ENCODE results near the gene LIN9.
"Not testable (repeated sequence)": the region's sequence is repeated elsewhere in the genome, so short reads cannot be mapped to it uniquely, and the experiment has no call there.

Gene LIN9, protein sequence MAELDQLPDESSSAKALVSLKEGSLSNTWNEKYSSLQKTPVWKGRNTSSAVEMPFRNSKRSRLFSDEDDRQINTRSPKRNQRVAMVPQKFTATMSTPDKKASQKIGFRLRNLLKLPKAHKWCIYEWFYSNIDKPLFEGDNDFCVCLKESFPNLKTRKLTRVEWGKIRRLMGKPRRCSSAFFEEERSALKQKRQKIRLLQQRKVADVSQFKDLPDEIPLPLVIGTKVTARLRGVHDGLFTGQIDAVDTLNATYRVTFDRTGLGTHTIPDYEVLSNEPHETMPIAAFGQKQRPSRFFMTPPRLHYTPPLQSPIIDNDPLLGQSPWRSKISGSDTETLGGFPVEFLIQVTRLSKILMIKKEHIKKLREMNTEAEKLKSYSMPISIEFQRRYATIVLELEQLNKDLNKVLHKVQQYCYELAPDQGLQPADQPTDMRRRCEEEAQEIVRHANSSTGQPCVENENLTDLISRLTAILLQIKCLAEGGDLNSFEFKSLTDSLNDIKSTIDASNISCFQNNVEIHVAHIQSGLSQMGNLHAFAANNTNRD

DNA sequence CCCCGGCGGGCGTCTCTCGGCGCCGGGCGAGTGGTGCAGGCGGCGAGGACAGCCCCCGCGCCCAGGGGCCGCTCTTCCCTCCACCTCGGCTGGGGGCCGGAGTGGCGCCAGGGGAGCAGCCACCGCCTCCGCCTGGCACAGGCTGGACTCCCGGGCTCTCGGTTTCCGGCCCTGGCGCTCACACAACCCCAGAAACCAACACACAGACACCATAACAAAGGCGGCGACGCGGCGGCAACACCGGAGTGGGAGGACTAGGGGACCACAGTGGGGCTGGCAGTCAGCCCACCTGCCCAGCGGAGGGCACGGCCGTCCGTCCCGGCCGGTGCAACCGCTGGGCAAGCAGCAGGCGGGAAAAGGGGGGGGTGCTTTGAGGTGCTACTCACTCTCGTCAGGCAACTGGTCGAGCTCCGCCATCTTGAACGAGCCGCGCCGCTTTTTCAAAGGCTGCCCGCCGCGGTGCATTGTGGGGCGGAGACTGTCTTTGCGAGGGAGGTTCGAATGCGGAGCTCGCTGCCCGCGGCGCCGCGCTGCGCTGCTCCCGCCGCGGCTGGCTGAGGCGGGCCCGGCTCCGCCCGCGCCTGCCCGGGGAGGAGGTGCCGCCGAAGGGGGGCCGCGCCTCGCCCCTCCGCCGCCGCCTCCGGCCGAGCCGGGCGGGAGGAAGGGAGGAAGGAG is at the start of gene LIN9:
LIN9 (minus strand) TSS at position 442 of the 675 bp plus-strand sequence; CDS start at position 417, 25 bp downstream.
- DNase-seq (ENCODE audit: low read depth in 3 of 3): peak; percentile 87 to 93 (median 87)

DNA sequence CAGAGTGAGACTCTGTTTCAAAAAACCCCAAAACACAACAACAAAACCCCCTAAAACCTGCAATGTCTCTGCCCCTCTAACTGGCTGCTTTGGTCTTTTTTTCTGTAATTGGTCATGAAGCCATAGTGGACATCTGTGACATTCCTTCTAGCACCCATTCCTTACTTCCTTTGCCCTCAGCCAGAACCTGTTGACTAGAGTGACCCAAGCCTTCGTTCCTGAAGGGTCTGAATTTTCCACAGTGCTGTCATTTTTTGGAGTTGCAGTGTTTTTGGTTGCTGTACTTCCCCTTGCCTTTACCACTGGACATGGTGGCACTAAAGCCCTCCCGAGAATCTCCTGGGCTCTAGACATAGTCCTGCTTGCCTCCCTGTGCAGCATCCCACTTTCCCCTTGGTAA is 48.5 kb upstream of the LIN9 start:
- DNase-seq (ENCODE audit: low read depth in 3 of 3): no peak

- no peak for DNase-seq (ENCODE audit: low read depth in 3 of 3)
Measured at GRCh38 chr1:226355669-226356551, 46.9 kb upstream of the LIN9 start.

- DNase-seq (ENCODE audit: low read depth in 3 of 3): no peak
Measured at GRCh38 chr1:226355016-226355415, 46.1 kb upstream of the LIN9 start.

DNA sequence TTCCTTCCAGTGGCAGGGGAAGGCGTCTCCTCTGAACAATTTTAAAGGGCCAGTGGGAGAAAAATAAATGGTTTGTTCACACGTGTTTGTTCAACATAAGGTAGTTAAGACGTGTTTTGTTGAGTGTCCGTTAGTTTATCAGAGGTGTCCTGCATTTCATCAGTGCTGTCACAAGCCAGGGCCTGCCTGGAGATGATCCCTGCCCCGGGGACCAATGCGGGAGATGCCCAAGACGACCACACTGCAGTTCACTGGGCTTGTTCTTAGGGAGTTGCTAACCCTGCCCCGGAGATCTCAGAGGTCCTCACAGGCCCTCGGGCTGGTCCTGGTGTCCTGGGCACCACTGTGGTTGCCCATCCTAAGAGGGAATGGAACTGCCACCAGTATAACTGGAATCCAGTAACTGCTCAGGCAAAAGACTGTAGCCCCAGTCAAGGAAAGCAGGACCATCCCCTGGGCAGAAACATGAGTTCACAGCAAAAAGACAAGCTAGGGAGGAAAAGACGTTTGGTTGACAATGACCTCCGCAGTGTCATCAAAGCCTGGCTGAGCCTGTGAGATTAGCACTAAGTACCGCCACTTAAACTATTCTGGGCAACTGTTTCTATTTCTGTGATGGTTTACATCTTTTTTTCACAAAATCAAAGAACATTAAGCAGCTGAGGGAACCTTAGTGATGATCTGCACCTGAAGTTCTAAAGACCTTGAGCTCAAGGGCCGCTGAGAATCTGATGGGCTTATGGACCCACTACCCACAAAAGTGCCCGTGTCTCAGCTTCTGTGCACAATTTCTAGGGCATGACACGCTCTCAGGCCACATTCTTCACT is 44.9 kb upstream of the LIN9 start:
- no peak for DNase-seq (ENCODE audit: low read depth in 3 of 3)

DNA sequence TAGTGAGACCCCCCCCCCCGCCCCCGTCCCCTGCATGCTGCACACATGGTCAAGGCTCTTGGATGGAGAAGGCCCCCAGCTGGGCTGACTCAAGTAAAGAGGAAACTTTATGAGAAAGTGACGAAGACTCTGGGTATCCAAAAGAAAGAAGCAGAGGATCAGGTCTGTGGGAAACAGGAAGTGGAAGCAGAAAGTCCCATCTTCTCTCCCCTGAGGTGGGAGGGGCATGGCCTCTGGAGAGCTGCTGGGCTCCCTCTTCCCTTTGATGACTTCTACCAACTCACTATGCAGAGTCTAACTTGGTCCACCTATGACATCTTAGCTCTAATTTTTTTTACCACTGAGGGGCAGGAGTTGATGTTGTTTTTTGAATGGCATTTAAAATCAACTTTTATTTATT is 42.7 kb upstream of the LIN9 start:
- DNase-seq (ENCODE audit: low read depth in 3 of 3): no peak

DNA sequence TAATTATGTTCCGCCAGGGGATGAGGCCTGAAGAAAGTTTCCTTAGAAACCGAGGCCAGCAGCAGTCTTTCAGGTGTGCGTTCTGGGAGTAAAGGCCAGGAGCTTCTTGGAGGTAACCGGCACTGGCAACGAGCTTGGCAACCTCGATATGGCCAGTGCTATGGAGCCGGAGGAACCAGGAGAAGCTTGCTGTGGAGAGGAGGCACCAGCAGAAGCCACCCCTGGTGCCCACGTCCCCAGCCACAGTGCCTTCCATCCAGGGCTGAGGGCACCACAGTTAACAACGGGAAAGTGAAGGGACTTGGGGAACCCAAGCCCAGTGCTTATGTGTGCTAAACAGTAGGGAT is 41.5 kb upstream of the LIN9 start:
- no peak for DNase-seq (ENCODE audit: low read depth in 3 of 3)

GRCh38 chr1:226349801-226350518 is 41.0 kb upstream of the LIN9 start:
- no peak for DNase-seq (ENCODE audit: low read depth in 3 of 3)

DNA sequence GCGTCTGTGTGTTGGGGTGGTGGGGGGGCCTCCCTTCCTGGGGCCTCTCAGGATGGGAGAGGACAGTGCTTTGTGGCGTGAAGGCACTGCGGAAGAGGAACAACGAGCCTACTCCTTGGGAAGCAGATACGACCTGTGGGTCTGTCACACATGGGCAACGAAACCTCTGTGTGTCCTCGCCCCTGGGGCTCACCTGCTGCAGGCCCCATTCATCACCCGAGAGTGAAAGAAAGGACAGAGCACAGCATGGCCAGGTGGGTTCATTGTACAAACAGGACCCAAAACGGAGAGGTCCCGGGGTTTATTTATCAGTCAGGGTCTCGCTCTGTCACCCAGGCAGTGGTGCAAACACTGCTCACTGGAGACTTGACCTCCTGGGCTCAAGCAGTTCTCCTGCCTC is 40.1 kb upstream of the LIN9 start:
- no peak for DNase-seq (ENCODE audit: low read depth in 3 of 3)

- no peak for DNase-seq (ENCODE audit: low read depth in 3 of 3)
Measured at GRCh38 chr1:226344441-226345259, 35.7 kb upstream of the LIN9 start.

GRCh38 chr1:226342656-226343055 is 33.7 kb upstream of the LIN9 start:
- no peak for DNase-seq (ENCODE audit: low read depth in 3 of 3)

DNA sequence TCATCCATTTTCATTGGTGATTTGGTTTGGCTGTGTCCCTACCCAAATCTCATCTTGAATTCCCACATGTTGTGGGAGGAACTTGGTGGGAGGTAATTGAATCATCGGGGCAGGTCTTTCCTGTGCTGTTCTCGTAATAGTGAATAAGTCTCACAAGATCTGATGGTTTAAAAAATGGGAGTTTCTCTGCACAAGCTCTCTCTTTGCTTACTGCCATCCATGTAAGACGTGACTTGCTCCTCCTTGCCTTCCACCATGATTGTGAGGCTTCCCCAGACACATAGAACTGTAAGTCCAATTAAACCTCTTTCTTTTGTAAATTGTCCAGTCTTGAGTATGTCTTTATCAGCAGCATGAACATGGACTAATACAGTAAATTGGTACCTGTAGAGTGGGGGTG is 31.1 kb upstream of the LIN9 start:
- DNase-seq (ENCODE audit: low read depth in 3 of 3): not testable (repeated sequence)

DNA sequence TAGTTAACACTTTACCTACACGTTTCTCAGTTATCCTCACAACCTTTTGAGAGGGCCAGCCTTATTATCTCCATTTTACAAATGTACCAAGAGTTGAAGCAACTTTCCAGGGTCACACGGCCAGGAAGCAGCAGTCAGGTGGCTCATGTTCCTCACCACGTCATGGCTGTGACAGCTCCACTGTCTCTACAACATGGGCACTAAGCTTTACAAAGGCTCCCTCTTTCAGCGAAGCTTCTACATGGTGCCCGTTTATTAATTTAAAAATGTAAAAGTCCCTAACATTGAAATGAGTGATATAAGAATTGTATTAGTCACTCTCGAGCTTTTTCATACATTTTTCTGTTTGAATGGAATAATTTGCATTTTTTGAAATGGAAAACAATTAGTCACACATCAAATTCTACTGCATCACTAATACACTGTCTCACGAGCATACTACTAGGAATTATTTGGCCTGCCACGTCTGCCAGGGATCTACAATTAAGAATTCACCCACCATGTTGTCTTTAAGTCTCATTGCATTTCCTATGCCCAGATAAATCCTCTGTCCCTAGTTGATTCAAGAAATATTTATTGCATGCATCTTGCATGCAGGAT is 28.4 kb upstream of the LIN9 start:
- DNase-seq (ENCODE audit: low read depth in 3 of 3): no peak

- DNase-seq (ENCODE audit: low read depth in 3 of 3): no peak
Measured at GRCh38 chr1:226335661-226336060, 26.7 kb upstream of the LIN9 start.

GRCh38 chr1:226332947-226333346 is 24.0 kb upstream of the LIN9 start:
- DNase-seq (ENCODE audit: low read depth in 3 of 3): no peak

GRCh38 chr1:226329237-226329636 is 20.3 kb upstream of the LIN9 start:
- no peak for DNase-seq (ENCODE audit: low read depth in 3 of 3)

DNA sequence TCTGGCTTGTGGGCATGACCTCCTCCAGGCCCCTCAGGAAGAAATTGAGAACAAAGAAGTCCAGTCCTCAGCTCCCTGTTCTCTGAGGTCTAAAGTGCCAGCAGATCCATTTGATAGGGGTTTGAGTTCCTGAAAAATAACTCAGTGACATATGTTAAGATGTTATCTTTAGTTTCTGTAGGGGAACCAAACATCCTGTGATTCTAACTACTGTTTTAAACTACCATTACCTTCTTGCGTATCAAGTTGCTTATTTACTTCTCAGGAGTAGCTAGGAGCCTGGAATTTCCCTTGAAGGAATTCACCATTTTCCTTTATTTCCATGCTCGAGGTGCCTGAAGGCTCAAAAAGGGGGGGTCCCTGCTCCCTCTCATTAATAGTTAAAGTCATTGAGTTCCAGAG is 18.8 kb upstream of the LIN9 start:
- DNase-seq (ENCODE audit: low read depth in 3 of 3): no peak

GRCh38 chr1:226325178-226325577 is 16.2 kb upstream of the LIN9 start:
- DNase-seq (ENCODE audit: low read depth in 3 of 3): no peak

DNA sequence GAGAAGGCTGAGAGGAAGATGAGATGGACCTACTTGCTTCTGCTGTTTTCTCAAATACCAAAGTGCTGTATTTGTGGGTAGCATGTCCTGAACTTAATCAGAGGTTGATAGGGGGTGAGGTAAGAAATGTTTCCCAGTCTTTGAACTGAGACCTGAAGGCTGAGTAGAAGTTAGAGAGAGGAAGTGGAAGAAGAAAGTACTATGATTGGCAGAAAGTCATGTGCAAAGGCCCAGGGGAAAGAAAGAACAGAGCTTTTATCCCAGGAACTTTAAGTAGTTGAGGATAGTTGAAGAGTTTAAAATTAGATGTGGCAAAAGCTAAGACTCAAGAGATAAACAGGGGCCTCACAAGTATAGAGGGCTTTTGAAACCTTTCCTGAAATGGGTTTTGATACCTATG is 15.5 kb upstream of the LIN9 start:
- no peak for DNase-seq (ENCODE audit: low read depth in 3 of 3)
